ENCODE results near the gene PRRX1. TPM values are rescaled to one million over a fixed set of nuclear protein-coding genes. Genes with fewer than 3 reads are reported as not detected.

The PRRX1 gene
- total RNA-seq, 8 experiments from 2014 or later: 0.11 to 93.4 (median 1.00) TPM

GRCh38 chr1:170716835-170717429 lies 53.0 kb downstream of the PRRX1 start:
- WGBS, 10 experiments: 80 to 100% (median 87%) methylated on average over 2 to 3 of the region's 3 CpGs; no CpG with 5 or more reads in 2 of the 10 experiments
- Histone ChIP-seq H3K4me3 (no peak overlapping the region), H3K4me1 (replicated peaks in 1 of 2) (no peaks in the 10 kb centered on the region), H3K27ac (no peak overlapping the region)
- in situ Hi-C loops (cut with MboI; ENCODE audit: low pct_unique_long_range_greater_than_20kb in 2 of 9, low sequenced_read_pairs in 9 of 9, unreplicated experiment in 9 of 9): loop anchor here in 1 of 9 experiments (25.0 kb wide), 1 partner anchor 370 kb away; the partner anchor contains the start of gene FMO3
- ATAC-seq (replicated peaks in 6 of 8): no peak

GRCh38 chr1:170720661-170721060 lies 56.7 kb downstream of the PRRX1 start:
- Histone ChIP-seq H3K4me1 (replicated peaks in 1 of 2) (no peaks in the 10 kb centered on the region), H3K4me3 (no peak overlapping the region), H3K27ac (no peak overlapping the region)
- in situ Hi-C loops (cut with MboI; ENCODE audit: low pct_unique_long_range_greater_than_20kb in 2 of 9, low sequenced_read_pairs in 9 of 9, unreplicated experiment in 9 of 9): loop anchor here in 1 of 9 experiments (25.0 kb wide), 1 partner anchor 367 kb away; the partner anchor contains the start of gene FMO3
- ATAC-seq (replicated peaks in 6 of 8): no peak
- 64 to 100% (median 82%) methylated on average over 1 to 2 of the region's 2 CpGs; no CpG with 5 or more reads in 3 of the 10 experiments for WGBS, 10 experiments

- 61 to 100% (median 89%) methylated on average over 1 to 4 of the region's 4 CpGs; no CpG with 5 or more reads in 1 of the 10 experiments for WGBS, 10 experiments
- no peak overlapping the region for H3K4me3 ChIP-seq
- no peak for ATAC-seq (replicated peaks in 6 of 8)
- no peak overlapping the region for H3K27ac ChIP-seq
- H3K4me1 ChIP-seq (replicated peaks in 1 of 2): no peaks in the 10 kb centered on the region
- in situ Hi-C loops (cut with MboI; ENCODE audit: low pct_unique_long_range_greater_than_20kb in 2 of 9, low sequenced_read_pairs in 9 of 9, unreplicated experiment in 9 of 9): loop anchor here in 1 of 9 experiments (25.0 kb wide), 1 partner anchor 366 kb away; the partner anchor contains the start of gene FMO3
Observed at GRCh38 chr1:170721621-170722020, 57.7 kb downstream of the PRRX1 start.

GRCh38 chr1:170723518-170723917 lies 59.6 kb downstream of the PRRX1 start:
- H3K4me1 ChIP-seq (replicated peaks in 1 of 2): no peaks in the 10 kb centered on the region
- no peak overlapping the region for H3K27ac ChIP-seq
- 79 to 100% (median 94%) methylated on average over 1 to 2 of the region's 2 CpGs; no CpG with 5 or more reads in 1 of the 10 experiments for WGBS, 10 experiments
- ATAC-seq (replicated peaks in 6 of 8): no peak
- no peak overlapping the region for H3K4me3 ChIP-seq
- in situ Hi-C loops (cut with MboI; ENCODE audit: low pct_unique_long_range_greater_than_20kb in 2 of 9, low sequenced_read_pairs in 9 of 9, unreplicated experiment in 9 of 9): loop anchor here in 1 of 9 experiments (25.0 kb wide), 1 partner anchor 364 kb away; the partner anchor contains the start of gene FMO3

- 64 to 100% (median 83%) methylated on average over 1 of the region's 1 CpG; no CpG with 5 or more reads in 2 of the 10 experiments for WGBS, 10 experiments
- ATAC-seq (replicated peaks in 6 of 8): no peak
Observed at GRCh38 chr1:170725326-170725725, 61.4 kb downstream of the PRRX1 start.

GRCh38 chr1:170727963-170728362 lies 64.0 kb downstream of the PRRX1 start:
- Histone ChIP-seq H3K4me3 (no peak overlapping the region), H3K27ac (no peak overlapping the region), H3K4me1 (replicated peaks in 1 of 2) (no peaks in the 10 kb centered on the region)
- 25 to 100% (median 80%) methylated on average over 2 to 5 of the region's 5 CpGs for WGBS, 10 experiments
- in situ Hi-C loops (cut with MboI; ENCODE audit: low pct_unique_long_range_greater_than_20kb in 2 of 9, low sequenced_read_pairs in 9 of 9, unreplicated experiment in 9 of 9): no loop called here
- peak in 3 of 8 experiments; percentile 31 to 80 (median 42) for ATAC-seq (replicated peaks in 6 of 8)

More at GRCh38 chr1:170725326-170725725, 61.4 kb downstream of the PRRX1 start:
- Histone ChIP-seq H3K27ac (no peak overlapping the region), H3K4me3 (no peak overlapping the region), H3K4me1 (replicated peaks in 1 of 2) (no peaks in the 10 kb centered on the region)
- in situ Hi-C loops (cut with MboI; ENCODE audit: low pct_unique_long_range_greater_than_20kb in 2 of 9, low sequenced_read_pairs in 9 of 9, unreplicated experiment in 9 of 9): no loop called here

- in situ Hi-C loops (cut with MboI; ENCODE audit: low pct_unique_long_range_greater_than_20kb in 2 of 9, low sequenced_read_pairs in 9 of 9, unreplicated experiment in 9 of 9): no loop called here
- ATAC-seq (replicated peaks in 6 of 8): peak in 2 of 8 experiments; percentile 54 to 72
- 58 to 100% (median 81%) methylated on average over 2 to 6 of the region's 6 CpGs; no CpG with 5 or more reads in 1 of the 10 experiments for WGBS, 10 experiments
- Histone ChIP-seq H3K4me1 (replicated peaks in 1 of 2) (no peaks in the 10 kb centered on the region), H3K27ac (no peak overlapping the region), H3K4me3 (no peak overlapping the region)
Observed at GRCh38 chr1:170729225-170730002, 65.5 kb downstream of the PRRX1 start.

GRCh38 chr1:170730014-170730413 lies 66.1 kb downstream of the PRRX1 start:
- ATAC-seq (replicated peaks in 6 of 8): no peak
- Histone ChIP-seq H3K27ac (no peak overlapping the region), H3K4me3 (no peak overlapping the region), H3K4me1 (replicated peaks in 1 of 2) (no peaks in the 10 kb centered on the region)
- in situ Hi-C loops (cut with MboI; ENCODE audit: low pct_unique_long_range_greater_than_20kb in 2 of 9, low sequenced_read_pairs in 9 of 9, unreplicated experiment in 9 of 9): no loop called here
- WGBS, 10 experiments: 0 to 89% (median 60%) methylated on average over 1 to 6 of the region's 6 CpGs; no CpG with 5 or more reads in 1 of the 10 experiments

- no peak for ATAC-seq (replicated peaks in 6 of 8)
- Histone ChIP-seq H3K27ac (no peak overlapping the region), H3K4me1 (replicated peaks in 1 of 2) (no peaks in the 10 kb centered on the region), H3K4me3 (no peak overlapping the region)
- 65 to 96% (median 85%) methylated on average over 3 to 6 of the region's 6 CpGs; no CpG with 5 or more reads in 3 of the 10 experiments for WGBS, 10 experiments
- in situ Hi-C loops (cut with MboI; ENCODE audit: low pct_unique_long_range_greater_than_20kb in 2 of 9, low sequenced_read_pairs in 9 of 9, unreplicated experiment in 9 of 9): no loop called here
Observed at GRCh38 chr1:170730438-170730837, 66.5 kb downstream of the PRRX1 start.

GRCh38 chr1:170731566-170732251 lies 67.8 kb downstream of the PRRX1 start:
- ATAC-seq (replicated peaks in 6 of 8): peak in 2 of 8 experiments; percentile 31 to 35
- in situ Hi-C loops (cut with MboI; ENCODE audit: low pct_unique_long_range_greater_than_20kb in 2 of 9, low sequenced_read_pairs in 9 of 9, unreplicated experiment in 9 of 9): no loop called here
- WGBS, 10 experiments: 40 to 100% (median 87%) methylated on average over 1 to 4 of the region's 4 CpGs; no CpG with 5 or more reads in 1 of the 10 experiments
- H3K4me1 ChIP-seq (replicated peaks in 1 of 2): no peaks in the 10 kb centered on the region
- H3K27ac ChIP-seq: no peak overlapping the region
- H3K4me3 ChIP-seq: no peak overlapping the region

- in situ Hi-C loops (cut with MboI; ENCODE audit: low pct_unique_long_range_greater_than_20kb in 2 of 9, low sequenced_read_pairs in 9 of 9, unreplicated experiment in 9 of 9): no loop called here
- peak in 2 of 8 experiments; percentile 83 to 84 for ATAC-seq (replicated peaks in 6 of 8)
- H3K27ac ChIP-seq: no peak overlapping the region
- 11 to 100% (median 83%) methylated on average over 1 to 2 of the region's 2 CpGs; no CpG with 5 or more reads in 2 of the 10 experiments for WGBS, 10 experiments
- no peak overlapping the region for H3K4me3 ChIP-seq
- H3K4me1 ChIP-seq (replicated peaks in 1 of 2): no peaks in the 10 kb centered on the region
Observed at GRCh38 chr1:170732252-170732588, 68.3 kb downstream of the PRRX1 start.

- peak in 1 of 8 experiments; percentile 44 for ATAC-seq (replicated peaks in 6 of 8)
- H3K27ac ChIP-seq: no peak overlapping the region
- no peak overlapping the region for H3K4me3 ChIP-seq
- 7 to 100% (median 75%) methylated on average over 1 to 2 of the region's 2 CpGs for WGBS, 10 experiments
- no peaks in the 10 kb centered on the region for H3K4me1 ChIP-seq (replicated peaks in 1 of 2)
- in situ Hi-C loops (cut with MboI; ENCODE audit: low pct_unique_long_range_greater_than_20kb in 2 of 9, low sequenced_read_pairs in 9 of 9, unreplicated experiment in 9 of 9): no loop called here
Observed at GRCh38 chr1:170734412-170735175, 70.7 kb downstream of the PRRX1 start.
